Stimulated activated memory B cell treated with anti-CD40 and anti-IgM and Interleukin-4, amounts not matched to agents 10 μg/mL and 1 μg/mL and 100 μg/mL, for 72 hours (primary cell): ENCODE results near the gene GRK5.
"Not testable (repeated sequence)": the region's sequence is repeated elsewhere in the genome, so short reads cannot be mapped to it uniquely, and the experiment has no call there.

ENCODE experiments used
- ATAC-seq: fragments of 150-1000 bp; cut with Tn5 transposase; 2 replicates; pipeline ENCODE4 v1.10.0; 2021
- H3K27ac Mint-ChIP-seq: one replicate; pipeline ENCODE4 v1.8.0; 2022; ENCODE audit warnings: mild to moderate bottlenecking, mixed read lengths
- H3K27me3 Mint-ChIP-seq: one replicate; pipeline ENCODE4 v1.8.0; 2022; ENCODE audit warnings: mixed read lengths
- H3K36me3 Mint-ChIP-seq: one replicate; pipeline ENCODE4 v1.8.0; 2022; ENCODE audit warnings: mixed read lengths
- H3K4me1 Mint-ChIP-seq: one replicate; pipeline ENCODE4 v1.8.0; 2022; ENCODE audit warnings: mixed read lengths
- H3K4me3 Mint-ChIP-seq: one replicate; pipeline ENCODE4 v1.8.0; 2022; ENCODE audit warnings: mild to moderate bottlenecking, moderate library complexity, mixed read lengths
- H3K9me3 Mint-ChIP-seq: one replicate; pipeline ENCODE4 v1.8.0; 2022; ENCODE audit warnings: mixed read lengths

GRK5 gene

DNA sequence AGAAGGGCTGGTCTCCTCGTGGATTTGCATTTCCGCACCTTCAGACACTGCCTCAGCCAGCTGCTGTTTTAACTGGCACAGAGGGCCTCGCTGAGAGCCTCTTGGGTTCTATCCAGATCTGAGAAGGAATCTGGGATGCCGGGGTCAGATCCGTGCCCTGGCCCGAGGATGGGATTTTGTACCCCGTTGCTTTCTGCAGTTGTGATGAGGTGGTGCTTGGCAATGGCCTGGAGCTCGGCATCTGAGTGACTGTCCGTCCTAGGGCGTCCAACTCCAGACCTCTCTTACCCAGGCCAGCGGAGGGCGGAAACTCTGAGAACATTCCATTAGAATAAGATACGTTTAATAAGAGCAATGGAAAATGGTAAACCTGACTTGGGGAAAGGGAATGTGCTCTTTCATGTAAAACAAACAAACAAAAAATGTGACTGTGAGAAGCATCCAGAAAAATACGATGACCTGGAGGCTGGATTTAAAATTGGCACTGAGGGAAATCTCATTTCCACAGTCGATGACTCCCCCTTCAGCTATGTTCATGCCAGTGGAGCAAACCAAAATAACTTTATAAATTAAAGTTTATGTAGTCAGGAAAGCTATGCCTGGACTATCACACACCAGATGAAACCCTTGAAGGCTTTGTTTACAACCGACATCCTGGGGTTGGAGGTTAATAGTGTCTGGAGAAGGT, 39.6 kb downstream of the GRK5 start:
- no peaks in the 10 kb centered on the region for H3K9me3 Mint-ChIP-seq
- no peak for ATAC-seq
- H3K4me1 Mint-ChIP-seq: peaks cover 45% of the 10 kb centered on the region
- H3K27ac Mint-ChIP-seq: no peak overlapping the region
- H3K36me3 Mint-ChIP-seq: no peaks in the 10 kb centered on the region
- no peaks in the 10 kb centered on the region for H3K27me3 Mint-ChIP-seq
- no peak overlapping the region for H3K4me3 Mint-ChIP-seq

DNA sequence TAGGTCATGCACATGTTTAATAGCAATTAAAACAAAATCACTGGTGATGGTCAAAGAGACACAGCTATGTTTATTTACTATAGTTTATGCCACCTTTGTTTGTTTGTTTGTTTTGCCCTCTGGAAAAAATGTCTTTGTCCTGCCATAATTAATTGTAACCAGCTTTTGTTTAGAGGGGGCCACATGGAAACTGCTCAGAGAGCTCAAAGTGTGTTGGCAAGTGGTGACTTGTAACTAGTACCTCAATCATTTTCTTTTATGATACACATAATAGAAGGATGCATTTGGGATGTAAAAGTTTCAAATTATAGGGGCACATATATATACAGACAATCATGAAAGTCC, 40.2 kb downstream of the GRK5 start:
- Mint-ChIP-seq H3K27me3 (no peaks in the 10 kb centered on the region), H3K4me3 (no peak overlapping the region), H3K36me3 (no peaks in the 10 kb centered on the region), H3K27ac (no peak overlapping the region), H3K4me1 (peaks cover 45% of the 10 kb centered on the region), H3K9me3 (no peaks in the 10 kb centered on the region)
- no peak for ATAC-seq

DNA sequence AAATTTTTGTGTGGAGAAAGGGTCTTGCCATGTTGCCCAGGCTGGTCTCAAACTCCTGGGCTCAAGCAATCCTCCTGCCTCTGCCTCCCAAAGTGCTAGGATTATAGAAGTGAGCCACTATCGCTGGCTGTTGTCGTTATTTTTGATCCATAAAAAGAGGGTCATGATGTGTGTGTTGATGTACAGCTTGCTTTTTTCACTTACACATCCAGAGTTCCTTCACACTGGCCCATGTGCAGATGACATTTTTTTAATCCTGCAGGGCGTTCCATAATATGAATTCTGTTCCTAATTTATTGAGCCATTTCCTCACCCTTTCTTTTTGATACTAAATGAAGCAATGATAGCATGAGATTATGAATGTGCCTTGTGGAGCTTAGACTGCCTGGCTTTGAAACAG, 40.8 kb downstream of the GRK5 start:
- no peaks in the 10 kb centered on the region for H3K36me3 Mint-ChIP-seq
- H3K4me3 Mint-ChIP-seq: no peak overlapping the region
- no peak for ATAC-seq
- peaks cover 46% of the 10 kb centered on the region for H3K4me1 Mint-ChIP-seq
- H3K27me3 Mint-ChIP-seq: no peaks in the 10 kb centered on the region
- H3K27ac Mint-ChIP-seq: no peak overlapping the region
- H3K9me3 Mint-ChIP-seq: no peaks in the 10 kb centered on the region

DNA sequence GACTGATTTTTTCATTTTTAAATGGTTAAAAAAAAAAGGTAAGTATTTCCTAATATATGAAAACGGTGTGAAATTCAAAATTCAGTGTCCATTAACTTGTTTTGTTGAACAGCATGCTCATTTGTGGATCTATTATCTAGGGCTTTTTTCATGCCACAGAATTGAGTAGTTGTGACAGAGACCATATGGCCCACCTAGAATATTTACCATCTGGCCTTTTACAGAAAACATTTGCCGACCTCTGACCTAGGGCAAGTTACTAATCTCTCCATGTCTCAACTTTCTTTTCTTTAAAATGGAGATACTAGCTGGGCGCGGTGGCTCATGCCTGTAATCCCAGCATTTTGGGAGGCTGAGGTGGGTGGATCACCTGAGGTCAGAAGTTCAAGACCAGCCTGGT, 41.3 kb downstream of the GRK5 start:
- ATAC-seq: no peak
- Mint-ChIP-seq H3K9me3 (no peaks in the 10 kb centered on the region), H3K4me1 (peaks cover 47% of the 10 kb centered on the region), H3K27ac (no peak overlapping the region), H3K4me3 (no peak overlapping the region), H3K36me3 (no peaks in the 10 kb centered on the region), H3K27me3 (no peaks in the 10 kb centered on the region)

DNA sequence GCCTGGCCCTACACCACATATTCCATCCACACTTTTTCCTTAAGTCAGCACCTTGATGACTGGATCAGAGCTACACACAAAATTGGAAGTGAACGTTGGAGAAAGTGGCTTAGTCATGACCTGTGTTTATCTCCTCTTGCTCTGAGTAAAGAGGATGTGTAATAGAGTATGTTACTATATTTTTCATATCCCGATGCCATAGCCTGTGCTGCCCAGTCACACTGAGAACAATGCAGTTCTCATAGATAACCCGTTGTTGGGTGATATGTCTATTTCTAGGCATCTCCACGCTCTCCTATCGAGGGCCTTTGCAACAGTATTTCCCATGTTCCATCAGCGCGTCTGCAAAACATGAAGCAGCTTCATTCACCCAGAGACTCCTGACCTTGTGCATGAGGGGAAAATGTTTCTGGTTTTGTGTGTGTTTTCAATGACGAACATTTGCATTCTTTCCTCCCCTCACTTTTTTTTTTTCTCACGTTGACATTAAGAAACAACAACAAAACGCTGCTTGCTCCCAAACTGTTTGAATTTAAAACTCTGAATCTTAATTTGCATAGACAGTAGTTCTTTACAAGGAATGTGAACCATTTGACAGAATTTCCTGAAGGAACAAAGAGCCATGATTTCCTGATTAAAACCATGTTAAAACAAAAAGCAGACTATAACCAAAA, 43.4 kb downstream of the GRK5 start:
- peak; percentile 53 for ATAC-seq
- Mint-ChIP-seq H3K4me1 (peaks cover 56% of the 10 kb centered on the region), H3K27me3 (no peaks in the 10 kb centered on the region), H3K27ac (peak overlapping the region; percentile 53), H3K9me3 (no peaks in the 10 kb centered on the region), H3K36me3 (no peaks in the 10 kb centered on the region), H3K4me3 (no peak overlapping the region)

DNA sequence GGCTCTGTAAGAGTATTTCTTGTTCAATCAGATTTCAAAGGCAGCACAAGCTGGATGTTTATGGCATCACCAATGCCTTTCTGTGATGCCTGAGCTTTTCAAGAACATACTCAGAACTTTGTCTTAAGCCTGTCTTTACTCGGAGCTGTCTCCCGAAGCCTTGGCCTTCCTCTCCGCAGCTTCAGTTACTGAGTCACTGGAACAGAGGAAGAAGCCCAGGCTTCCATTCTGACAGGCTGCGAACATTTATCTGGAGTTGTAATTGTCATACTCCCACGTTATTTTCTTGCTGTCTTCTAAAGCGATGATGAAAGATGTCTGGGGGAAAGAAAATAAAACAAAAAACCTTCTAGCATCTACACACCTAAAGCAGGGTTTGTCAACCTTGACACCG, 43.9 kb downstream of the GRK5 start:
- Mint-ChIP-seq H3K9me3 (no peaks in the 10 kb centered on the region), H3K27me3 (no peaks in the 10 kb centered on the region), H3K4me1 (peaks cover 56% of the 10 kb centered on the region), H3K27ac (peak overlapping the region; percentile 53), H3K36me3 (no peaks in the 10 kb centered on the region), H3K4me3 (no peak overlapping the region)
- ATAC-seq: no peak

DNA sequence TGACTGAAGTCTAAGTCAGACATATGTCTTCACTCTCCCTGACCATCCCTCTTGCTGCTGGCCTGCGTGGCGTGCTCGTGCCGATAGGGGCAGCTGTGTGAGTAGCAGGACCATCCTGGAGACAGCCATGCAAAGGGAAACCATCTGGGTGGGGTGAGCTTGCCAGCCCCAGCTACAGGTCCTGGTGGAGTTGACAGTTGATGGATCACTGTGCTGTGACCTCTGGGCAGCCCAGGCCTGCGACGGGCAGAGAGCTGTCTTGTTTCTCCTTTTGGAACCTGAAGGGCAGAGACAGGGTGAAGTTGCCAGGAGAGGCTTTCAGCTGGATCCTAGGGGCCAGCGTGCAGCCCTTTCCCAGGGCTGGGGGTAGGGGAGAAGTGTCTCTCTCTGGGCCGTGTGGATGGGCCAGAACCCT, 44.7 kb downstream of the GRK5 start:
- Mint-ChIP-seq H3K4me3 (no peak overlapping the region), H3K27ac (no peak overlapping the region), H3K4me1 (peaks cover 52% of the 10 kb centered on the region), H3K9me3 (no peaks in the 10 kb centered on the region), H3K27me3 (no peaks in the 10 kb centered on the region), H3K36me3 (peaks cover 7% of the 10 kb centered on the region)
- ATAC-seq: no peak

DNA sequence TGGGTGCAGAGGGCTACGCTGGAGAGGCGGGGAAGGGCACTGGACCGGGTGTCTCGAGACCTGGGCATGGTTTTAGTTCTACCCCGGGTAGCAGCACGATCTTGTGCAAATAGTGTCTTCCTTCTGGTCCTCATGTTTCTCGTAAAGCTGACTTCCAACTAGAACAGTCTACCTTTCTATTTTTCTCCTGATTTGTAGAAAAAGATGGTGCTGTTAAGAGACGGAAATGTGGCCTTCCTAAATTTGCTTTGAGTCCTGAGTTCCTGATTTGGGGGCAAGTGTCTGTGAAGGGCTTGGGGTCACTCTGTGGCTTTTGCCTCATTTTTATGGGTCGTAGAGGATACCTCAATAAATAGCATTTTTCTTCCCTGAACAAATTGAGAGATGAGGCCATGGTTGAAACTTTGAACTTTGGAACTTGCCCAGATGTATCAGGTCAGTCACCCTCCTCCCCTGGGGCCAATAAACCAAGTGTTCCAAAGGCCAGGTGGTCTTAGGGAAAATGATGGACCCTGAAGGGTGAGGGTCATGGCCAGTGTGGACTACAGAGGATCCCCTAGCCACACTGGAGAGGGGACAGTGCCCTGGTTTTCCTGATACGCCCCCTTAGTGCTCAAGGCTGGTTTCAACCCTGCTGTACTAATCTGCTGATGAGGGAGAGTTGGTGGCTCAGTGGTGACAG, 45.2 kb downstream of the GRK5 start:
- H3K4me3 Mint-ChIP-seq: no peak overlapping the region
- H3K4me1 Mint-ChIP-seq: peaks cover 51% of the 10 kb centered on the region
- ATAC-seq: no peak
- H3K27me3 Mint-ChIP-seq: no peaks in the 10 kb centered on the region
- H3K27ac Mint-ChIP-seq: peak overlapping the region; percentile 92
- H3K9me3 Mint-ChIP-seq: no peaks in the 10 kb centered on the region
- peaks cover 7% of the 10 kb centered on the region for H3K36me3 Mint-ChIP-seq

DNA sequence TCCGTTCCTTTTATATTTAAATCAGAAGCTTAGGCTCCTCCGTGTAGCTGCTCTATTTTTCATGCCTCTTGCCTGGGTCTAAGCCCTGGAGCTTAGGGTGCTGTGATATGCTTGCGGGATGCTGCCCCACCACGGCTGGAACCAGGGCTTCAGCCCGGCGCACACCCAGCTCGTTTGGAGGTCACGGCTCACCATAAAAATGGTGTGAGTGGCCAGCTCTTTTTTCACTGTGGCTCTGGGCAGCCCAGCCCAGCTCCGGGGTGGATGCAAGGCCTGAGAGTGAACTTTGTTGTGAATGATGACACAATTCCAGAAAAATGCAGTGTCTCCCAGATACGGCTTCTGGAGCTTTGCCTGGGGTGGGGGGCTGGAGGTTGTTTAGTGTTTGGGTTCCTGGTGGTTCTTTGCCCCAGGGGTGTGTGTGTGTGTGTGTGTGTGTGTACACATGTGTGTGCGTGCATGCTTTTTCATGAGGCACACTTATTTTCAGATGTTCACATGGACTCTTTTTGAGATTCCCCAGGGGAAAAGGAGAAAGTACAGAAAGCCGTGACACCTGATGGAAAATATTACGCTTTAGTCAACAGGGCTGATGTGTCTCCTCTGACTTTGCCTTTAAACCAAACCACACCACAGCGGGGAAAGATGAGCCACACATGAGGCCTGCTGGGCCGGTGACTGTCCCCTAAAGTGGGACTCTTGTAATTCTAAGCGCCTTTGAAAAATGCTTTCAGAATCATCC, 46.2 kb downstream of the GRK5 start:
- Mint-ChIP-seq H3K27ac (peak overlapping the region; percentile 92), H3K36me3 (peaks cover 7% of the 10 kb centered on the region), H3K27me3 (no peaks in the 10 kb centered on the region), H3K4me3 (peak overlapping the region; percentile 16), H3K9me3 (no peaks in the 10 kb centered on the region), H3K4me1 (peaks cover 61% of the 10 kb centered on the region)
- peak; percentile 77 for ATAC-seq

DNA sequence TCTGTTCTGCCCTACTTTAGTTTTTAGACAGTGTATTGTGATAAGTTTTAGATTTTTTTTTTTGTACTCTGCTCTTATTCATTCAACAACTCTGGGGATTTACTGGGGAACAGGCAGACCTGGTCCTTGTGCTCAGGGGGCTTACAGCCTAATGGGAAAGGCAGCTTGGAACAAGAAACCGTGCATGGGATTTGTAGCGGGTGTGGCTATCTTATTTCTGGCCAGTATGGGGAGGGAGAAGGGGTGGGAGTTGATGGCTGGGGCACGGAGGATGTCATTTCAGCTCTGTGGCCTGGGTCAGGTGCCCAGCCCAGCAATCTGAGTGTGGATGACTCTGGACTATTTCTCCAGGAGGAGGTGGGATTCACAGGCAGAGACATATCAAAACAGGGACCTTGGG, 47.0 kb downstream of the GRK5 start:
- no peak for ATAC-seq
- no peaks in the 10 kb centered on the region for H3K9me3 Mint-ChIP-seq
- H3K4me3 Mint-ChIP-seq: no peak overlapping the region
- no peaks in the 10 kb centered on the region for H3K27me3 Mint-ChIP-seq
- peaks cover 64% of the 10 kb centered on the region for H3K4me1 Mint-ChIP-seq
- peak overlapping the region; percentile 92 for H3K27ac Mint-ChIP-seq
- peaks cover 7% of the 10 kb centered on the region for H3K36me3 Mint-ChIP-seq

DNA sequence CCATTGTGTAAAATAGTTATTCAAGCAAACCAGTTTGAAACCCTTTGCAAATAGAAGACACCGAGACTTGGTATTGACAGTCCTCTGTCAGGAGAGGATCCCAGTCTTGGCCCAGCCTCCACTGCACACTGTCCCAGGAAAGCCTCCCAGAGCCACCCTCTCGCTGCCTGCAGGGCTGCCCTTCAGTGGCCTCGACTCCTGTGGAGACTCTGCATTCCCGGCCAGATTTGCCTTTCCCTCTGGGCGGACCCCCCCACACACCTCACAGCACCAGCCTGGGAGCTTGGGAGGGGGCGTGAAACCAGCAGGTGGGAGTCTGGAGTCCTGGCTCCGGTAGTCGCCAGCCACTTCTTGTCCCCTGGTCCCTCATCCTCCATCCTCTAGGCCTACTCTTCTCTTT, 48.7 kb downstream of the GRK5 start:
- no peaks in the 10 kb centered on the region for H3K27me3 Mint-ChIP-seq
- H3K9me3 Mint-ChIP-seq: no peaks in the 10 kb centered on the region
- H3K27ac Mint-ChIP-seq: no peak overlapping the region
- H3K36me3 Mint-ChIP-seq: peaks cover 7% of the 10 kb centered on the region
- no peak for ATAC-seq
- no peak overlapping the region for H3K4me3 Mint-ChIP-seq
- H3K4me1 Mint-ChIP-seq: peaks cover 54% of the 10 kb centered on the region

DNA sequence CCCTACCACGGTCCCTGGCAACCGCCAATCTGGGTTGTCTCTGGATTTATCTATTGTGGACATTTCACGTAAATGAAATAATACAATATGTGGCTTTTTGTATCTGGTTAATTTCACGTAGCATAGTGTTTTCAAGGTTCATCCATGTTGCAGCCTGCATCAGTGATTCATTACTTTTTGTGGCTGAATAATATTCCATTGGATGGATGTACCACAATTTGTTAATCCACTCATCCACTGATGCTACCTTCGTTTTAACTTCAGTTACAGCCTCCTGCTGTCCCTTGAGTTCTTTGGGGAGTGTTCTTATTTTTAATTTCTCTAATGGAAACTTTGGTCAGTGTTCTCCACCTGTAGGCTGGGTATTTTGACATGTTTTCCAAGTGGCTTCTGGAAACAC, 49.5 kb downstream of the GRK5 start:
- Mint-ChIP-seq H3K36me3 (peaks cover 7% of the 10 kb centered on the region), H3K4me1 (peaks cover 49% of the 10 kb centered on the region), H3K27me3 (no peaks in the 10 kb centered on the region), H3K27ac (no peak overlapping the region), H3K4me3 (no peak overlapping the region), H3K9me3 (peaks cover 2% of the 10 kb centered on the region)
- ATAC-seq: no peak

DNA sequence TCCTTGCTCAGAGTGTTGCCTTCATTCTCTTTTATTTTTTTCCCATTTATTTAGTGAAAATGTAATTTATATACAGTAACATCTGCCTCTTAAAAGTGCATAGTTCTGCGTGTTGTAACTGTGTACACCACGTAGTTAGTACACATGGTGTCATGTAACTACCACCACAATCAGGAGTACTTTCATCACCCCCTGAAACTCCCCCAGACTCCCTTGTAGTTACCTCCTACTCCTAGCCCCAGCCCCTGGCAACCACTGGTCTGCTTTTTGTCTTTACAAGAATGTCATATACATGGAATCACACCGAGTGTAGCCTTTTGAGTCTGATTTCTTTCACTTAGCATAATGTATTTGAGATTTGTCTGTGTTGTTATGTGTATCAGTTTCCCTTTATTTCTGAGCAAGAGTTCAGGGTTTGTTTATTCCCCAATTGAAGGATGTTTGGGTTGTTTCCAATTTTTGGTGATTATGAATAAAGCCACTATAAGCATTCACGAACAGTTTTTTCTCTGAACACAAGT, 50.6 kb downstream of the GRK5 start:
- H3K27me3 Mint-ChIP-seq: no peaks in the 10 kb centered on the region
- peaks cover 2% of the 10 kb centered on the region for H3K9me3 Mint-ChIP-seq
- H3K4me3 Mint-ChIP-seq: no peak overlapping the region
- H3K4me1 Mint-ChIP-seq: peaks cover 39% of the 10 kb centered on the region
- no peak for ATAC-seq
- H3K36me3 Mint-ChIP-seq: peaks cover 7% of the 10 kb centered on the region
- peak overlapping the region; percentile 35 for H3K27ac Mint-ChIP-seq

DNA sequence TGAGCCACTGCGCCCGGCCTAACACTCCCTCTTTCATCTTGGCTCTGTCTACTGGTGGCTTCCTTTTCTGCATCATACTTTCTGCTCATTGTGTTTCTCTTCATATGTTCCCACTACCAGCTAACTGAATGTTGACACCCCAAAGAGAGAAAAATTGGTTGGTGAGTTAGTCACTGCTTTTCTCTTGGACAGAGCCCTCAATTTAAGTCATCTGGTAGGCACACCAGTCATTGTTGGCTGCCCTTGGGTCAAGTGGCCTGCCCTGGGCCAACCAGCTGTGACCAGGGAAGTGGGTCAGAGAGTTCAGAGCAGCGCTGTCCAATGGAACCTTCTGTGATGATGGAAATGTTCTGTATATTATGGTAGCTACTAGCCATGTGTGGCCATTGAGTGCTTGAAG, 52.0 kb downstream of the GRK5 start:
- ATAC-seq: no peak
- H3K4me3 Mint-ChIP-seq: no peak overlapping the region
- peaks cover 7% of the 10 kb centered on the region for H3K36me3 Mint-ChIP-seq
- H3K27me3 Mint-ChIP-seq: no peaks in the 10 kb centered on the region
- H3K27ac Mint-ChIP-seq: peak overlapping the region; percentile 35
- H3K9me3 Mint-ChIP-seq: peaks cover 2% of the 10 kb centered on the region
- peaks cover 30% of the 10 kb centered on the region for H3K4me1 Mint-ChIP-seq

DNA sequence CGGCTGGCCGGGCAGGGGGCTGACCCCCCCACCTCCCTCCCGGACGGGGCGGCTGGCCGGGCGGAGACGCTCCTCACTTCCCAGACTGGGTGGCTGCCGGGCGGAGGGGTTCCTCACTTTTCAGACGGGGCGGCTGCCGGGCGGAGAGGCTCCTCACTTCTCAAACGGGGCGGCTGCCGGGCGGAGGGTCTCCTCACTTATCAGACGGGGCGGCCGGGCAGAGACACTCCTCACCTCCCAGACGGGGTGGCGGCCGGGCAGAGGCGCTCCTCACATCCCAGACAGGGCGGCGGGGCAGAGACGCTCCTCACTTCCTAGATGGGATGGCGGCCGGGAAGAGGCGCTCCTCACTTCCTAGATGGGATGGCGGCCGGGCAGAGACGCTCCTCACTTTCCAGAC, 53.6 kb downstream of the GRK5 start:
- not testable (repeated sequence) for H3K9me3 Mint-ChIP-seq, H3K27ac Mint-ChIP-seq, H3K4me3 Mint-ChIP-seq, H3K36me3 Mint-ChIP-seq, ATAC-seq, H3K27me3 Mint-ChIP-seq
- peaks cover 28% of the 10 kb centered on the region for H3K4me1 Mint-ChIP-seq
